Activated T-cell treated with anti-CD3 and anti-CD28 coated beads, Interleukin-2, amount 50 U/mL, for 48 hours (primary cell): ENCODE data around the gene TAGAP.
"Not testable (repeated sequence)": the region's sequence is repeated elsewhere in the genome, so short reads cannot be mapped to it uniquely, and the experiment has no call there.

Experiments
- DNase-seq, 2 experiments: peaks; one replicate each; pipeline ENCODE4 v3.0.0-alpha.2; 2020

Gene TAGAP

GRCh38 chr6:159043947-159044346, 844 bp downstream of the TAGAP start:
- no peak for DNase-seq

- no peak for DNase-seq
These were observed 1.5 kb downstream of the TAGAP start for GRCh38 chr6:159043251-159043650.

- no peak for DNase-seq
These were observed 2.0 kb downstream of the TAGAP start for GRCh38 chr6:159042826-159043181.

GRCh38 chr6:159042003-159042825, 2.6 kb downstream of the TAGAP start:
- peak; percentile 78 to 83 for DNase-seq

- DNase-seq, result no peak
These were observed 3.6 kb downstream of the TAGAP start for GRCh38 chr6:159041181-159041580.

- DNase-seq, result no peak
These were observed 4.9 kb downstream of the TAGAP start for GRCh38 chr6:159039885-159040258.

- no peak for DNase-seq
These were observed 5.6 kb downstream of the TAGAP start for GRCh38 chr6:159038914-159039884.

- DNase-seq, result not testable (repeated sequence)
These were observed 6.5 kb downstream of the TAGAP start for GRCh38 chr6:159038318-159038717.

GRCh38 chr6:159037756-159038290, 7.0 kb downstream of the TAGAP start:
- DNase-seq, result no peak

- DNase-seq, result no peak
These were observed 8.1 kb downstream of the TAGAP start for GRCh38 chr6:159036673-159037072.

GRCh38 chr6:159035891-159036290, 8.9 kb downstream of the TAGAP start:
- DNase-seq, result no peak

GRCh38 chr6:159033160-159034049, 11.4 kb downstream of the TAGAP start:
- DNase-seq, result no peak

GRCh38 chr6:159031846-159032245, 12.9 kb downstream of the TAGAP start:
- no peak for DNase-seq

- no peak for DNase-seq
These were observed 14.6 kb downstream of the TAGAP start for GRCh38 chr6:159030168-159030567.

GRCh38 chr6:159025224-159025623, 19.6 kb downstream of the TAGAP start:
- DNase-seq, result not testable (repeated sequence)

GRCh38 chr6:159023893-159024292, 20.9 kb downstream of the TAGAP start:
- DNase-seq, result peak in 1 of 2 experiments; percentile 50

- no peak for DNase-seq
These were observed 24.8 kb downstream of the TAGAP start for GRCh38 chr6:159020011-159020410.

- no peak for DNase-seq
These were observed 26.8 kb downstream of the TAGAP start for GRCh38 chr6:159017757-159018559.

- DNase-seq, result no peak
These were observed 30.4 kb downstream of the TAGAP start for GRCh38 chr6:159014406-159014805.

GRCh38 chr6:159013229-159013628, 31.6 kb downstream of the TAGAP start:
- DNase-seq, result no peak

- no peak for DNase-seq
These were observed 32.6 kb downstream of the TAGAP start for GRCh38 chr6:159012201-159012600.
